Endothelial cell of umbilical vein (primary cell): ENCODE measurements around the gene LRP2BP.

Experiments used
- EZH2 ChIP-seq: IDR thresholded peaks from 2 replicates; pipeline ENCODE4 v1.6.1; 2012; ENCODE audit warnings: borderline replicate concordance, low read depth, mild to moderate bottlenecking, moderate library complexity, low read length, inconsistent platforms; ENCODE audit not compliant: severe bottlenecking
- TF ChIP-seq, protein P1 (sequence below), 2 donors: IDR thresholded peaks; 1 replicate in 1 of 2; 2 replicates in 1 of 2; pipeline ENCODE4 v1.5.1; 2011; ENCODE audit warnings: low read length in 2 of 2, mild to moderate bottlenecking in 2 of 2, moderate library complexity in 2 of 2, control low read depth in 1 of 2, inconsistent platforms in 1 of 2, low read depth in 1 of 2; ENCODE audit not compliant: insufficient read depth in 1 of 2; ENCODE audit errors: extremely low read depth in 1 of 2

DNA sequence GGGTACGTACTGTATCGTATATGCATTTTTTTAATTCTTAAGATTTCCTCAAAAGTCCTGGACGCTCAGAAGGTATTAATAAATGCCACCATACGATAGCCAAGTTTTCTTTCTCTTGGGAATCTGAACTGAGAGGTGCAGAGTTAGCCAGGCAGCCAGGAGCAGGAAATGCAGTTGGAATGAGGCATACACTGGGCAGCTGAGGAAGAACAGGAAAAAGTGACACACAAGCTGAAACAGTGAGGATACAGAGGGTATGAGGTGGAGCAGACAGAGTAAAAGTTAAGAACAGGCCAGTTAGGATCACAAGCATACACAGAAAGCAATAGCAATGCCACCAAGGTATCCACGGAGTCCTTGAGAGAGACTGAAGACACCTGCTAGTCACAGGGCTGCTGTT, 16.7 kb upstream of the LRP2BP start:
- TF ChIP-seq EZH2 = no peak
- TF ChIP-seq, protein P1, sequence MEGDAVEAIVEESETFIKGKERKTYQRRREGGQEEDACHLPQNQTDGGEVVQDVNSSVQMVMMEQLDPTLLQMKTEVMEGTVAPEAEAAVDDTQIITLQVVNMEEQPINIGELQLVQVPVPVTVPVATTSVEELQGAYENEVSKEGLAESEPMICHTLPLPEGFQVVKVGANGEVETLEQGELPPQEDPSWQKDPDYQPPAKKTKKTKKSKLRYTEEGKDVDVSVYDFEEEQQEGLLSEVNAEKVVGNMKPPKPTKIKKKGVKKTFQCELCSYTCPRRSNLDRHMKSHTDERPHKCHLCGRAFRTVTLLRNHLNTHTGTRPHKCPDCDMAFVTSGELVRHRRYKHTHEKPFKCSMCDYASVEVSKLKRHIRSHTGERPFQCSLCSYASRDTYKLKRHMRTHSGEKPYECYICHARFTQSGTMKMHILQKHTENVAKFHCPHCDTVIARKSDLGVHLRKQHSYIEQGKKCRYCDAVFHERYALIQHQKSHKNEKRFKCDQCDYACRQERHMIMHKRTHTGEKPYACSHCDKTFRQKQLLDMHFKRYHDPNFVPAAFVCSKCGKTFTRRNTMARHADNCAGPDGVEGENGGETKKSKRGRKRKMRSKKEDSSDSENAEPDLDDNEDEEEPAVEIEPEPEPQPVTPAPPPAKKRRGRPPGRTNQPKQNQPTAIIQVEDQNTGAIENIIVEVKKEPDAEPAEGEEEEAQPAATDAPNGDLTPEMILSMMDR (IDR thresholded peaks at IDR 0.05; ENCODE audit: extremely low read depth in 1 of 2, insufficient read depth in 1 of 2, low read depth in 1 of 2, low read length in 2 of 2) = no peak
